ENCODE data around the gene ANK3. TPM values are rescaled to one million over a fixed set of nuclear protein-coding genes. Genes with fewer than 3 reads are reported as not detected.
"Not testable (repeated sequence)": the region's sequence is repeated elsewhere in the genome, so short reads cannot be mapped to it uniquely, and the experiment has no call there.

Gene ANK3
- total RNA-seq, 2 experiments from 2014 or later = 4.5 to 5.3 TPM

DNA sequence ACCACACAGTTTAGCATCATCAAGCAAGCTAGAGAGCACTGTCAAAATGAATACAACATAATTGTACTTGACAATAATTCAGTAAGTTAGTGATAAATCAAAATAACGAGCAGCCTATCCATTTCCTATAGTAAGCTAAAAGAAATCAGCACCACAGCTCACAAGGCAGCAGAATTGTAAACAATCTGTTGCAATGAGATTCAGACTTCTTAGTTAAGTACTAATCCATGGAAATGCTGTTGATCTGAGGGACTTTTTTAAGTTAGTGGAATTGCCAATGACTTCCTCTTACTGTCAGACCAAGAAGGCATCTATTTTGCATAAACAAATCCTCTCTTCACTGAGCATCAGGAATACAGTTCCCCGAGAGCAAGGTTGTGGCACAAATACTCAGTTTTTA is 346.8 kb downstream of the ANK3 start:
- no peak overlapping the region for H3K27ac Mint-ChIP-seq
- no peaks in the 10 kb centered on the region for H3K9me3 Mint-ChIP-seq (ENCODE audit: insufficient read depth)
- no peaks in the 10 kb centered on the region for H3K4me1 Mint-ChIP-seq (ENCODE audit: low read depth)
- H3K4me3 Mint-ChIP-seq = no peak overlapping the region
- ChIA-PET CTCF (no interaction called here), POLR2A (no interaction called here)
- ATAC-seq (no peak), DNase-seq (no peak)
- peaks cover 2% of the 10 kb centered on the region for H3K27me3 Mint-ChIP-seq (ENCODE audit: low read depth)
- H3K36me3 Mint-ChIP-seq (ENCODE audit: low read depth) = no peaks in the 10 kb centered on the region

DNA sequence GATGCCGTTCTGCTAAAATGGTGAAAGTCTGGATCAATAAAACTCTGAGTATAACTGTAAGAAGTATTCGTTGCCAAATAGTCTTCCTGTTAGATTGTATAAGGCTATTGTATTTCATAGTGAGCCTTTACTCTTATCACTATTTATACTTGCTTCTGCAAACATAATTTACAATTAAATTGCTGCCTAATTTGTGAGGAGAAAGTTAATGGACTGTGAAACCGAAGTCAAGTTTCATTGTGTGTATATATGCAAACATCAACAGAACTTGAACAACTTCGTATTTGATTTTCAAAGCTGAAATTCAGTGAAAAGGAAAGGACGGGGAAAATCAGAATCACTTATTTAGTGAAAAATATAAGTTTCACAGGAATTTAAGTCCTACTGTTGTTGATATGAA is 347.4 kb downstream of the ANK3 start:
- Mint-ChIP-seq H3K4me1 (ENCODE audit: low read depth) (no peaks in the 10 kb centered on the region), H3K27ac (no peak overlapping the region), H3K4me3 (no peak overlapping the region), H3K27me3 (ENCODE audit: low read depth) (peaks cover 2% of the 10 kb centered on the region), H3K9me3 (ENCODE audit: insufficient read depth) (no peaks in the 10 kb centered on the region), H3K36me3 (ENCODE audit: low read depth) (no peaks in the 10 kb centered on the region)
- ChIA-PET CTCF (no interaction called here), POLR2A (no interaction called here)
- DNase-seq = no peak
- no peak for ATAC-seq

DNA sequence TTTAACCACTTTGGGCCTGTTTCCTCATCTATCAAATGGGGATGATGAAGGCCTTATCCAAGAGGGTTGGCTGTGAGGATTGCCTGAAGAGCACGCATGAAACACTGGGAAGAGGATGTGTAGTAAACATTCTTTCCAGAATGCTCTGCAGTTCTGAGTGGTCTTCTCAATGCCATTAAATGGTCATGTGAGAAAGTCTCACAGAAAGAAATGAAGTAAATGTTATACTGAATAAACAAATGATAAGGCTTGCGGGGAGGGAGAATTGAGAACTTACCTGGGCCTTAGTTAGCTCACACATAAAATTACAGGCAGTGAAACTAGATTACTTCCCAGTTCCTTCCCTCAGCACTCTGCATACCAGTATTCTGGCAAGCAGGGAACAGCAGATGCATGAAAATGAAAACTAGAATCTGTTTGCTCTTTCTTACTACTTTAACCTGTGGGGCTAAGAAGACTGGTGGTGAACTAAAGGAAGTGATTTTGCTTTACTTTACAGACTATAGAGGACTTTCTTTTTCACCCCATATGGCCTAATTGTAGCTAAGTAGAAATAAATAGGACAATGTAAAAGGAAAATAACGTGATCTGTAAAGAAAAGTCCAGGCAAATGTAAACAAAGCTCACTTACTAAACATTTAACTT is 348.1 kb downstream of the ANK3 start:
- ATAC-seq (no peak), DNase-seq (no peak)
- Mint-ChIP-seq H3K27me3 (ENCODE audit: low read depth) (peaks cover 5% of the 10 kb centered on the region), H3K9me3 (ENCODE audit: insufficient read depth) (no peaks in the 10 kb centered on the region), H3K36me3 (ENCODE audit: low read depth) (no peaks in the 10 kb centered on the region), H3K4me1 (ENCODE audit: low read depth) (no peaks in the 10 kb centered on the region), H3K27ac (no peak overlapping the region), H3K4me3 (no peak overlapping the region)
- CTCF ChIA-PET = interaction anchor here (1.4 kb wide), 1 partner anchor 10 kb away, joined by 4 read pairs; no protein-coding TSS in a partner anchor
- POLR2A ChIA-PET = no interaction called here

DNA sequence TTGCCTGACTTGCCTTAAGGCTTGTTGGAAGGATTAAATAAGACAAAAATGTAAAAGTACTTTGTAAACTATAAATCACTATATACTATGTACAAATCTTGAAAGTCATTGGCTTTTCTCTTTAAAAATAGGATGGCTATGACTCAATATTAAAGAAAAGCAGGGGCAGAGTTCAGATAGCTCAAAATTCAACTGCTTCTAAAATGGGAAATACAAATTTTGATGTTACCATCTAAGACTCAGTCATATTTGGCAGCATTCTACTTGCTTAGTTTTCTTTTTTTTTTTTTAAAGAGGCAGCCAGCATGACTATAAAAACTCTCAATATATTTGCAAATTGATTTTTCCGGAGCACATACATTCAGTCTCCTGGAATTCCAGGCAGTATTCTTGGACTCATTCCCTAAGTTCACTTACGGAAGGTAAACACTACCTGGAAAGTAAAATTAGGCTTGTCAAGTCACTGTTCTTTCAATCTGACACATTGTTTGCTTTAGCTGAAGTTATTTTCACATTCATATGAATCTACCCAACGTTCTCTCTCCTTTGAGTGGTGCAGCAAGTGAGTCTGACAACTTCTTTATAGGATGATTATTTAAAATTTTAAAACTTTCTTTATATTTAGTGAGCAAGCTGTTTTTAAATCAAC is 349.5 kb downstream of the ANK3 start:
- DNase-seq (no peak), ATAC-seq (no peak)
- Mint-ChIP-seq H3K4me1 (ENCODE audit: low read depth) (no peaks in the 10 kb centered on the region), H3K27ac (no peak overlapping the region), H3K4me3 (no peak overlapping the region), H3K36me3 (ENCODE audit: low read depth) (no peaks in the 10 kb centered on the region), H3K27me3 (ENCODE audit: low read depth) (peaks cover 5% of the 10 kb centered on the region), H3K9me3 (ENCODE audit: insufficient read depth) (no peaks in the 10 kb centered on the region)
- CTCF ChIA-PET = interaction anchor here (1.4 kb wide), 1 partner anchor 9 kb away, joined by 4 read pairs; no protein-coding TSS in a partner anchor
- POLR2A ChIA-PET = no interaction called here

DNA sequence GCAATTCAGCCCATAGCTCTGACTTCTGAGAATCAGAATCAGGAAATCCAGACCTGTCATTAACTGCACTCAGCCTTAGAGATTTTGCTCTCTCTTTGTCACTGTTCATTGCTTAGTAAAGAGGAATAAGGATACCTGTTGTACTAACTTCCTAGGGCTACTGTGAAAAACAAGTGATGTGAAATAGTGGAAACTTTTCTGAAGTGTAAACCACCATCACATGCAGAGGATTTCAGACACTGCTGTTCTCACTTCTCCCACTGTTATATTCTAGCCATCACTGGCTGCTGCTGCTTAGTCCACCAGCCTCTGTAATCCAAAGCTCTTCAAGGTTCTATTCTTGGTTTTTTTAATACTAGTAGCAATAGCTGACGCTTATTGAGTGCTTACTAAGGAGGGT is 353.7 kb downstream of the ANK3 start:
- H3K36me3 Mint-ChIP-seq (ENCODE audit: low read depth) = no peaks in the 10 kb centered on the region
- ATAC-seq (no peak), DNase-seq (no peak)
- ChIA-PET POLR2A (no interaction called here), CTCF (interaction anchor here (0.6 kb wide), 1 partner anchor 411 kb away, joined by 3 read pairs; no protein-coding TSS in a partner anchor)
- H3K27me3 Mint-ChIP-seq (ENCODE audit: low read depth) = peaks cover 2% of the 10 kb centered on the region
- H3K4me1 Mint-ChIP-seq (ENCODE audit: low read depth) = no peaks in the 10 kb centered on the region
- no peaks in the 10 kb centered on the region for H3K9me3 Mint-ChIP-seq (ENCODE audit: insufficient read depth)
- H3K27ac Mint-ChIP-seq = no peak overlapping the region
- H3K4me3 Mint-ChIP-seq = no peak overlapping the region

DNA sequence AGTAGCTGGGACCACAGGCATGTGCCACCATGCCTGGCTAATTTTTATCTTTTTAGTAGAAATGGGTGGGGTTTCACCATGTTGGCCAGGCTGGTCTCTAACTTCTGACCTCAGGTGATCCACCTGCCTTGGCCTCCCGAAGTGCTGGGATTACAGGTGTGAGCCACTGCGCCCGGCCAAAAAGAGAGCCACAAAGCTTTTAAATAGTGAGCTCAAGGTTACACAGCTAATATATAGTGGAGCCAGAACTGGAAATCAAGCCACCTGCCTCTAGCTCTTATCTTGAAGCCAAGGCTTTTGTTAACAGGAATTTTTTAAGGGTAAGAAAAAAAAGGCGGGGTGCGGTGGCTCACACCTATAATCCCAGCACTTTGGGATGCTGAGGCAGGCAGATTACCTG is 354.3 kb downstream of the ANK3 start:
- H3K4me3 Mint-ChIP-seq; H3K9me3 Mint-ChIP-seq (ENCODE audit: insufficient read depth); DNase-seq; H3K4me1 Mint-ChIP-seq (ENCODE audit: low read depth); ATAC-seq; H3K36me3 Mint-ChIP-seq (ENCODE audit: low read depth); POLR2A ChIA-PET; H3K27ac Mint-ChIP-seq; H3K27me3 Mint-ChIP-seq (ENCODE audit: low read depth): not testable (repeated sequence)
- CTCF ChIA-PET = interaction anchor here (0.6 kb wide), 1 partner anchor 411 kb away, joined by 3 read pairs; no protein-coding TSS in a partner anchor

DNA sequence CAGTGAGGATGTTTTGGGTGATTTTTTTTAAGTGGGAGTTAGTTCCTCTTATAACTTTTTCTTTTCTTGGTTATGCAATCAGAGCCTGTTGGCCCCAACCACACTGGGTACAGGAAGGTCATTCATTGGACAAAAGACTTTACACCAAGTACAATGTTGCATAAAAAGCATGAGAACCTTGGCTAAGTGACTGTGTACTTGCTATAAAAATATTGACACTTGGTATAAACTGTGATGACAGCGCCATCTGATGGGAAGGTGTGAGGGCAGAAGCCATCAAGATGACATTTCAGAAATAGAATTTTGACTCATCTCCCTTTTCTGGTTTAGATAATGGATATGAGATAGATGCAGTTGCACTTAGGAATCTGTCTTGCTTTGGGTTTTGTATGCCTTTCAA is 357.0 kb downstream of the ANK3 start:
- ChIA-PET POLR2A (no interaction called here), CTCF (interaction anchor here (1.3 kb wide), 1 partner anchor 125 kb away, joined by 4 read pairs; no protein-coding TSS in a partner anchor)
- ATAC-seq = no peak

DNA sequence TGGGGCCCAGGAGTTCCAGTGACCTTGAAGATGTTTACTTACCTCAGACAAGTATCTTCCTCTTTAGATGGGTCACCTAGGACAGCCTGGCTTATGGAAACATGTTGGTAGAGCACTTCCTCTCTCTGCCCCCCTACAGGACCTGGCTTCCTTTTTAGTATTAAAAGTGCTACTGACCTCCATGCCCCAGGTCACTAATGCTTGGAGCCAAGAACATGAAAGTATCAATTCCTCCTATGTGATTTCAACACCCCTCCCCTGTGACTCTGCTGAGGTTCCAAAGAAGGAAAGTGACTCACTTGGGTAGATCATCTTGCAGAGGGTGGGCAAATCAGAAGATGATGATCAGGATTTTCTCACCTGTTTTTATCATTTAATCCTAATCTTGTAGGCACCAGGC is 358.0 kb downstream of the ANK3 start:
- H3K27ac Mint-ChIP-seq = no peak overlapping the region
- ATAC-seq = no peak
- ChIA-PET CTCF (interaction anchor here (0.9 to 1.6 kb wide), 4 partner anchors 9 to 799 kb away, joined by 3 to 4 read pairs (median 3); no protein-coding TSS in a partner anchor), POLR2A (no interaction called here)
- H3K4me1 Mint-ChIP-seq (ENCODE audit: low read depth) = no peaks in the 10 kb centered on the region
- no peak for DNase-seq
- no peaks in the 10 kb centered on the region for H3K9me3 Mint-ChIP-seq (ENCODE audit: insufficient read depth)
- H3K36me3 Mint-ChIP-seq (ENCODE audit: low read depth) = no peaks in the 10 kb centered on the region
- H3K27me3 Mint-ChIP-seq (ENCODE audit: low read depth) = no peaks in the 10 kb centered on the region
- H3K4me3 Mint-ChIP-seq = no peak overlapping the region

More for the DNA sequence above, 357.0 kb downstream of the ANK3 start:
- H3K9me3 Mint-ChIP-seq (ENCODE audit: insufficient read depth) = no peaks in the 10 kb centered on the region
- DNase-seq = peak; percentile 63
- H3K36me3 Mint-ChIP-seq (ENCODE audit: low read depth) = no peaks in the 10 kb centered on the region
- H3K4me3 Mint-ChIP-seq = no peak overlapping the region
- H3K4me1 Mint-ChIP-seq (ENCODE audit: low read depth) = no peaks in the 10 kb centered on the region
- H3K27ac Mint-ChIP-seq = no peak overlapping the region
- peaks cover 2% of the 10 kb centered on the region for H3K27me3 Mint-ChIP-seq (ENCODE audit: low read depth)

DNA sequence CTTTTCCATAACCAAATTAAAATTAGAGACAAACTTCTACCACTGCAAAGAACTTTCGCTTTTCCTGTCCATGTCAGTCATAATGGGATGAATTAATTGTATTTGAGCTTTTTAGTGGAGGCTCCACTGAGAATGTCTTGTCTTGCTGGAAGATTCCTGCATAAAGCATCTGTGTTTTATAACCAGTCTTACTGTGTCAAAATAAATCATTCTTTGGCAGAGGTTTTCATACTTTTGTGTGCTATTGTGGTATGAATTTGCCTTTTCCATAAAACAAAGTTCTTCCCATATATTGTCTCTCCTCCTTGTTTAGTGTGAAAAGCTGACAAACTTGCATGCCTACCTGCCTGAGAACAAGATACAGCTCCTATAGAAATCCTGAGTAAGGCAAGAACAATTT is 358.5 kb downstream of the ANK3 start:
- Mint-ChIP-seq H3K36me3 (ENCODE audit: low read depth) (no peaks in the 10 kb centered on the region), H3K27ac (no peak overlapping the region), H3K4me3 (no peak overlapping the region), H3K4me1 (ENCODE audit: low read depth) (no peaks in the 10 kb centered on the region), H3K9me3 (ENCODE audit: insufficient read depth) (no peaks in the 10 kb centered on the region), H3K27me3 (ENCODE audit: low read depth) (no peaks in the 10 kb centered on the region)
- DNase-seq = no peak
- POLR2A ChIA-PET = no interaction called here
- no peak for ATAC-seq
- CTCF ChIA-PET = interaction anchor here (0.9 to 1.6 kb wide), 6 partner anchors 10 to 799 kb away, joined by 3 to 5 read pairs (median 3); partner anchors contain the start of gene CCDC6

DNA sequence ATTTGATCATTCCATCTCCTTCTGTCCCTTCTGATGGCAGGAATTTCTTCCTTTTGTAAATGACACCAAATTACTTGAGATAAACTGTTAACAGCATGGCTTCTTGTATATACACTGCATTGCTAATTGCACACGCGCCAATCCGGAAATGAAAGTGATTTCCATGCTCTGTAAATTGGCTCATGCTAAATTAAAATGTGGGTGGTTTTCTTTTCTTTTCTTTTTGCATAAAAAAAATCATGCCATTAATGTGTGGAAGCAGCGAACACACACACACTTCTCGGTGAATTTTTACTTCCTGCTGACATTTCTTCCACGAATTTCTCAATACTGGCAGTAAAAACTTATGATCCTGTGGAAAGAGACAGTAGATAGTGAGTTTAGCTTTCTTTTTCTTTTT is 360.2 kb downstream of the ANK3 start:
- Mint-ChIP-seq H3K9me3 (ENCODE audit: insufficient read depth) (no peaks in the 10 kb centered on the region), H3K36me3 (ENCODE audit: low read depth) (no peaks in the 10 kb centered on the region), H3K27me3 (ENCODE audit: low read depth) (peaks cover 2% of the 10 kb centered on the region), H3K27ac (no peak overlapping the region), H3K4me3 (no peak overlapping the region), H3K4me1 (ENCODE audit: low read depth) (no peaks in the 10 kb centered on the region)
- POLR2A ChIA-PET = no interaction called here
- CTCF ChIA-PET = no interaction called here
- DNase-seq = no peak
- no peak for ATAC-seq

DNA sequence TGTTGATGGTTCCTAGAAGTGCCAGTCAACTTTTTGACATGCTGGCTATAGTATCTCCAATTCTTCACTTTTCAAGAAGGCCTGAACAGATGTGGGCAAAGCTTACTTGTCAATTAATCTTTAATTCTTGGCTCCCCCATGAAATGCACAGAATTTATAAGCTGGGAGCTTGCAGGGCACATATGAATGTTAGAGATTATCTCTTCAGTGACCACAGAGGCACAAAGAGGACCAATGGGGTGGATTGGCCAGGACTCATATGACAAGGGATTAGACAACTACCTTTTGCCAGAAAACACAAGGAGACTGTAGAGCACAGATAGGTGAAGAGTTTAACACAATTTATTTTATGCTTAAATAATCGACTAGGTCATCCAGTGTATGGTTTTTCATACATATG is 361.6 kb downstream of the ANK3 start:
- Mint-ChIP-seq H3K4me1 (ENCODE audit: low read depth) (no peaks in the 10 kb centered on the region), H3K9me3 (ENCODE audit: insufficient read depth) (no peaks in the 10 kb centered on the region), H3K36me3 (ENCODE audit: low read depth) (no peaks in the 10 kb centered on the region), H3K27me3 (ENCODE audit: low read depth) (peaks cover 2% of the 10 kb centered on the region), H3K27ac (no peak overlapping the region), H3K4me3 (no peak overlapping the region)
- no peak for DNase-seq
- POLR2A ChIA-PET = interaction anchor here (0.7 kb wide), 1 partner anchor 119 kb away, joined by 3 read pairs; no protein-coding TSS in a partner anchor
- CTCF ChIA-PET = interaction anchor here (1.3 kb wide), 1 partner anchor 163 kb away, joined by 3 read pairs; no protein-coding TSS in a partner anchor
- no peak for ATAC-seq

DNA sequence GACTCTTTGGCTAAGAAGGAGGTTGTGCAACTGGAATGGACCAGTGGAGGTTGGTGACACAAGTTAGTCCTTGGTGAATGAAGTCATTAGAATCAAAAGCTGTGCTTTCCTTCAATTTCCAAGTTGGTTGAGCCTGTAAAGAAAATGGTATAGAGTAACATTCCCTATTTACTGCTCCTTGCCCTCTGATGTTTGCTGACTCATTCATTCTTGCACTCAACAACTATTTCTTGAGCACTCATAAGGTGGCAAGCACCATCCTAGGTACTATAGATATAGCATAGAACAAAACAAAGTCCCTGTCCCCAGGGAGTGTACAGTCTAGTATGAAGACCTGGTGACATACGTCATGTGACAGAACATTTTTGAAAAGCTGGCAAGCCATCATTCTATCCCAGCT is 364.4 kb downstream of the ANK3 start:
- ChIA-PET POLR2A (no interaction called here), CTCF (no interaction called here)
- Mint-ChIP-seq H3K9me3 (ENCODE audit: insufficient read depth) (no peaks in the 10 kb centered on the region), H3K27ac (no peak overlapping the region), H3K27me3 (ENCODE audit: low read depth) (peaks cover 2% of the 10 kb centered on the region), H3K4me3 (no peak overlapping the region), H3K4me1 (ENCODE audit: low read depth) (no peaks in the 10 kb centered on the region), H3K36me3 (ENCODE audit: low read depth) (no peaks in the 10 kb centered on the region)
- ATAC-seq (no peak), DNase-seq (no peak)
